ENCODE results near the gene CFHR3. TPM values are rescaled to one million over a fixed set of nuclear protein-coding genes. Genes with fewer than 3 reads are reported as not detected.

The CFHR3 gene
- total RNA-seq, 1 experiment from 2014 or later = not detected

- H3K79me2 ChIP-seq (ENCODE audit: insufficient read depth, low read length) = no peaks in the 10 kb centered on the region
- ChIA-PET RAD21 (ENCODE audit: low non-redundant PET in 1 of 2, low total read pairs in 2 of 2, uncharacterized antibody in 2 of 2, unreplicated experiment in 2 of 2) (no interaction called here), POLR2A (no interaction called here), CTCF (no interaction called here)
- no peaks in the 10 kb centered on the region for H4K20me1 ChIP-seq (ENCODE audit: insufficient read depth)
- H3K4me1 ChIP-seq (ENCODE audit: control insufficient read depth in 1 of 2, insufficient read depth in 2 of 2, low read length in 2 of 2) = no peaks in the 10 kb centered on the region
- H3K9me2 ChIP-seq (ENCODE audit: insufficient read depth) = no peaks in the 10 kb centered on the region
- no peak overlapping the region for H3K27ac ChIP-seq (ENCODE audit: low read depth, low read length)
- H3K4me2 ChIP-seq (ENCODE audit: low read length) = no peak overlapping the region
- ATAC-seq (no peak), DNase-seq (ENCODE audit: low read depth, low spot score) (no peak)
- intact Hi-C loops (cut with micrococcal nuclease) = no loop called here
- TF ChIP-seq RAD21 (IDR thresholded peaks at IDR 0.05; ENCODE audit: low read depth) (no peak), POLR2AphosphoS5 (IDR thresholded peaks at IDR 0.05; ENCODE audit: low read depth, low read length) (no peak), EZH2 (IDR thresholded peaks at IDR 0.05) (no peak), CEBPB (IDR thresholded peaks at IDR 0.05; ENCODE audit: low read depth) (no peak), FOSL1 (IDR thresholded peaks at IDR 0.05; ENCODE audit: low read depth) (no peak), REST (IDR thresholded peaks at IDR 0.05; ENCODE audit: low read depth) (no peak), SP1 (IDR thresholded peaks at IDR 0.05; ENCODE audit: low read depth) (no peak), CBX3 (IDR thresholded peaks at IDR 0.05; ENCODE audit: low read depth) (no peak), ZFX (IDR thresholded peaks at IDR 0.05) (no peak), ATF3 (IDR thresholded peaks at IDR 0.05) (no peak), TCF7L2 (IDR thresholded peaks at IDR 0.05; ENCODE audit: borderline replicate concordance, extremely low read depth, insufficient read depth, insufficient read length) (no peak)
- no peak overlapping the region for H3K4me3 ChIP-seq (replicated peaks in 1 of 2; ENCODE audit: low read depth in 1 of 2, low read length in 2 of 2)
- no peaks in the 10 kb centered on the region for H3K36me3 ChIP-seq (ENCODE audit: control insufficient read depth in 1 of 2, insufficient read depth in 2 of 2, low read length in 2 of 2)
- no TSS peak for BruUV-seq (replicated peaks)
- H3K9ac ChIP-seq (ENCODE audit: low read length) = no peak overlapping the region
- no peaks in the 10 kb centered on the region for H3K27me3 ChIP-seq (ENCODE audit: insufficient read depth, low read length)
- H2AFZ ChIP-seq (ENCODE audit: low read depth, low read length, poor library complexity, severe bottlenecking) = no peak overlapping the region
- H3K9me3 ChIP-seq (ENCODE audit: control insufficient read depth in 1 of 2, insufficient read depth in 1 of 2, low read depth in 1 of 2, low read length in 2 of 2) = peaks cover 4 to 6% of the 10 kb centered on the region in 2 experiments; a peak in 2 of 4 replicates
Observed at GRCh38 chr1:196734460-196734859, 40.2 kb upstream of the CFHR3 start.
